NK-92 treated with Interleukin-12 subunit alpha and Interleukin-12 subunit beta, amount 100 ng/mL, for 24 hours (cell line): ENCODE measurements around the gene ZMYND10.

Source experiments
- DNase-seq: peaks from one replicate; lab custom pipeline; 2025; lab: John Stamatoyannopoulos, UW

ZMYND10 gene

DNA sequence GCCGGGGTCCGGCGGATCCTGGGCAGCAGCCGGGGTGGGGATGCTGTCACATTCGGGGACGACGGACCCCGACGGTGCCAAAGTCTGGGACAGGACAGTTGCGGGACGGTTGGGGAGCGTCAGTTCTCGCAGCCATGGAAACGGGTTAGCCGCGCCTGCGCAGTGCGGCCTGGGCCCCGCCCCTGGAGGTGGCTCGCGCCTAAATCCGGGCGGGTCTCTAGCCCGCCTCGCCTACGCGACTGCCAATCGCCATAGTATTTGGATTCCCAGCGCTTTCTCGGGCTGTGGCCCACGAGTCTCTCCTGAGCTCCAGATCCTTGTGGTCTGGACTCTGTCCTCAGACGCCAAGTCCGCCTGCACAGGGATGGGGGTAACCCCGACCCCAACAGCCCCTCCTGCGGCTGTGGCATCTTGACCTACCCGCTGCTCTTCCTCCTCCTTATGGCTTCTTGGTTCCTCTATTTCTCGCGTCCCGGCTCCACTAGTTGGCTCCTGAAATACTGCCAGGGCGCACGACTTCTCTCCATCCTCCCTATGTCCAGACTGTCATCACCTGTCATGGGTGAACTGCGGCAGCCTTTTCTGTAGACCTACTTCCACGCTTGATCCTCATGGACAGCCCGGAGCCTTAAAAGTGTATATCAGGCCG lies at the start of gene ZMYND10:
Gene ZMYND10, minus strand, starts transcription at position 147 of the 649 bp plus-strand sequence. CDS start 153 bp downstream, outside the sequence.
- no peak for DNase-seq

DNA sequence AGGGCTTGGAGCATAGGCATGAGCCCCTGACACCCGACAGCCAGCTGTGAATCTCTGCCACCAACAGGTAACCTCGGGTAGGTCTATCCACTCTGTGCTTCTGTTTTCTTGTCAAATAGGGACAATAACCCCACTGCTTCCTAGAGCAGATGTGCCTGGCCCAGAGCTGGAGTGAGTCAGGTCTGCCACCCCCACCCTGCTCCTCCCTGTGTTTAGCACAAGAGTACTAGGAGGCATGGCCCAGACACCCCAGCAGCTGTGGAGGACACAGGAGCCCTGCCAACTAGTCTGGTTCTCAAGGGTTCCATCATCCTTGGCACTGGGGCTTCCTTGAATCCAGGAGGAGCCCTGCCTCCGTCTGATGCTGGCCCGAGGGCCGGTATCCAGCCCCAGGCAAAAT lies 47.5 kb upstream of the ZMYND10 start:
- DNase-seq: no peak

DNA sequence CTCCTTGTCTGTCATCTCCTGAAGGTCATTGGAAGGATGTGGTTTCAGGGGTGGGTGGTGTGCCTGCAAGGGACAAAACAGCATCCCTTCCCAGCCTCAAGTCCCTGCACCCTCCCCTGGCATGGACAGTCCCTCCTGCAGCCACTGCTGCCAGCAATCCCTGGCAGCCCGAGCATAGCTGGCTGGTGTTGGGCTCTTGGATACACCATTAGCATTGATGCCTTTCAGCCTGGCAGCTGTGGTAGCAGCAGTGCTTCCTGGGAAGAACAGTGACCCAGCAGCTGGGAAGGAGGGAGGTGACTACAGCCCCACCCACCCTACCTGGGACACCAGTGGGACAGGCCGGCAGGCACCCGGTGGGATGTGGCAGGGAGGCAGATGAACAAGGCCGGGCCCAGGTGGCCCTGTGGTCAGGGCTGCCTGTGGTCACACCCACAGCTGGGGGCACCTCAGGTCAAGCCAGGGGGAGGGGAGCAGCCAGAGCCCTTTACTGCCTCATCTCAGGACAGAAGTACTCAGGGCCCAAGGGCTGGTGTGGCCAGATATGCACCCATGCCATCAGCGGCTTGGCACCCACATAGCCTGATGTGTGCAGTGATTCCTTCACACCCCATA lies 46.7 kb upstream of the ZMYND10 start:
- DNase-seq: no peak

DNA sequence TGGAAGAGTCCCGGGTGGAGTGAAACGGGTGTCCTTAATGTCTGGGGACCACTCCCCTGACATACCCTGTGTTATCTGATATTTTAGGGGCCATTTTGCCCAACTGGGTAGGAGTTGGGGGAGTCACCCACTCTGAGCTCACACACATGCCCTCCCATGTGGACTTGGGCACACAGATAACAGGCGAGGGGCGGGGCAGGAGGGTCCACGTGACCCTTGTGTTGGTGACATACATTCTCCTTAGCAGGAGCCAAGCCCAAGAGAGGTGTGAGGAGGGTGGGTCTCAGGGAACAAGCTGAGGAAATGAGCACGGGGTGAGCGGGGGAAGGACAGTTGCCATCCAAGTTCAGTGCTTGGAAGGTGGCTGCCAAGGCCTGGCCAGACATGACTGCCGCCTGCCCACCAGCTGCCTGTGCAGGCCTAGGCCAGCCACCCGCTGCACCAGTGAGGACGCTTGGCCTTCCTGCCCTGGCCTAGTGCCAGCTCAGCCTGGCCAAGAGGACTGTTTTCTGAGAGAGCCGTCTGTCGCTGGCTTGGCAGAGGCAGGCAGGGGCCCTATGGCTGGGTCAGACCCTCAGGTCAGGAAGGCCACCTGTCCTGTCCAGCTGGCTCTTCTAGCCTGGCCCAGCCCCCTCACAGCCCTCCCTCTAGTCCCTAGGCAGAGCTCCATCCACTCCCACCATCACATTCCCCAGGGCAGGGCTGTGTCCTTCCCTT lies 45.1 kb upstream of the ZMYND10 start:
- no peak for DNase-seq

DNA sequence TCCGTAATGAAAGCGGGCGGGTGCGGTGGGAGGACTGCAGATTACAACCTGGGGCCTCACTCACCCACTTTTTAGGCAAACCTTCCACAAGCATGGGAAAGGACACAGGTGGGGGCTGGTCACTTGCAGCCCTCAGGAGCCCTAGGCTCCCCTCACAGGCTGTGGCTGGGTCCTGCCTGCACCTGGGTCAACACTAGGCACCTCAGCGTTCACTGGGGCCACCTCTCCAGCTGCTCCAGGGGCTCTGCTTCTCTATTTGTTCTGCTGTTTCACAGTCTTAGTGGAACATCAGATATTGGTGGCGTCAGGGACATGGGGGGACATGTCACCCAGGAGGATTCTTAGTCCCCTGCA lies 43.9 kb upstream of the ZMYND10 start:
- no peak for DNase-seq

DNA sequence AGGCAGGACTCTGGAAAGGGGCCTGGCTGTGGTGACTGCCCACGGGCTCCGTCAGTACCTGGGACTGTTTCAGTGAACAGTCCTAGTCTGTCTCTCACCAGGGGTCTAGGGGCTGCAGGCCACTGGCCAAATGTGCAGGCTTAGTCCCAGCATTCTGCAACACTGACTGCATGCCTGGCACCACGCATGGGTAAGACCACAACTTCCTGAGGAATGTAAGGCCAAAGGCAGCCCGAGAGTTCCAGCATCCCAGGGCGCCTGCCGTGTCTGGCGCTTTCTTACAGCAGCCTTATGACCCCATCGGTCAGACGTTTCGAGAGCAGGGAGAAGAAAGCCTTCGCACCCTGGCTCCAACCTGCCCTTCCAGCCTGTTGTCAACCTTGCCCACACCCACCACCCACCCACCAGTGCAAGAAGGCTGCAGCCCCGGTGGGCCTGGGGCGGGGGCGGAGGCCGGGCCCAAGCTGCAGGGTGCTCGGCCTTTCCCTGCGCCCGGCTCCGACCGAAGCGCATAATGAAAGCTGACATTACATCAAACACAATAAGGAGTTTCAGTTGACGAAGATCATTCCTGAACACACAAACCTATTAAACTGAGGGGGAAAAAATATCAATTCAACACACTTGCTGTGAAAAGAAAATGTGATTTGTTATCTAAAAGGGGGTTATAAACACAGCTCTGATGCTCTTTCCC lies 43.3 kb upstream of the ZMYND10 start:
- no peak for DNase-seq

DNA sequence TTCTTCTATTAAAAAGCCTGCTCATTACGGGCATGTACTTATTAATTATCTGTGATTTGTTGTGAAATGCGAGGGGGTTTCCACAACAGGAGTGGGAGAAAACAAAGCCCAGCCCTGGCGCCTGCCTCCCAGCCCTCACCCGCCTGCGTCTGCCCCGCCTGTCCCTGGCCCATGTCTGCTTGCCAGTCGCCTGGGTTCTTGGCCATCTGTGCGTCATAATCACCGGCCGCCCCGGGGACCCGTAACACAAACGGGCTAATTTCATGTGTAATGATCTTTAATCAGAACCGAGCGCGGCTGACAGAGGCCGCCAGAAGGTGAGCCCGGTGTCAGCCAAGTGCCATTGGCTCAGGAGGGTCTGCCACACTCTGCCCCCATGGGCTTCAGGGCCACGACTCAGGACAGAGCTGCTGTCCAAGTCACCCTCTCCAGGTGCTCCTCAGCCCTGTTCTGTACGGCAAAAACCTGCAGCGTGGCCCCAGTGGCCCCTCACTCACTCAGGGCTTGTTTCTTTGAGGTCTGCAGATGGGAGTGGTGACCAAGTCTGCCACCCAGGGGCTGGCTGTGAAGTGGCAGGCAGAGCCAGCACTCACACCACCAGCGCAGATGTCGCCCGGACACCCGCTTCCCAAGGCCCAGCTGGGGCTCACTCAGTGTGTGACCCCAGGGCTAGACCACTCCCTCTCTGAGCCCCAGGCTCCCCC lies 42.6 kb upstream of the ZMYND10 start:
- DNase-seq: no peak

DNA sequence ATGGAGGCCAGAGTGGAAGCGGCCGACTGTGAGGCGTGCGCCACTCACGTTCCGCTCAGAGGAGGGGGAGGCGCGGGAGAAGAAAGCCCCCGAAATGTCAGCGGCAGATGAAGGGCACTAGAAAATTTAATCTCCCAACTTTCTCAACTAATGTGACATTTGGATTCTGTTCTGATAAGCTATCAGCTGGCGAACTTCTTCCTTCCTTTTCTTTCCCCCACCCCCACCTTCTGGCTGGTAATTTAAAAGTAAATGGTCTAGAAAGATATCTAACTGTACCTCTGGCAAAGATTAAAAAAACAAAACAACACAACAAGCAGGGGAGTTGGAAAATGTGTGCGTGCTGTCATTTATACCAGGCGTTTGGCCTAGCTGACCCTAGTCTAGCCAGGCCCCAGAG lies 40.2 kb upstream of the ZMYND10 start:
- no peak for DNase-seq

DNA sequence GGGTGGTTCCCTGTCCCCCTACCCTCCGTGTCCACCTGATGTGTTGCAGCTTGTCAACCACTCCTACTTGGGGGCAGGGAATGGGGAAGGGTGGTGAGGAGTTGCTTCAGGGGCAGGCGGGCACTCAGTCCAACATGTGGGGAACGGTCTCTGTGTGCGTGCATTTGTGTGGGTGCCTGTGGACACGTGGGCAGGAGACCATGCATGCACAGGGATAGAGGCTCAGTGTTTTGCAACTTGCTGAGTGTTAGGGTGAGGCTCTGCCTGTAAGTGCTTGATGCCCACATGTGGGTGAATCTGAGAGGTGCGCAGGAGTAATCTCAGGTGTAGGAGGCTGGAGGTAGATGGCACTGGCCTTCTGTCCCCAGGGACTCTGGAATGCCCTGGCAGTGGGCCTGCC lies 38.2 kb upstream of the ZMYND10 start:
- DNase-seq: no peak

DNA sequence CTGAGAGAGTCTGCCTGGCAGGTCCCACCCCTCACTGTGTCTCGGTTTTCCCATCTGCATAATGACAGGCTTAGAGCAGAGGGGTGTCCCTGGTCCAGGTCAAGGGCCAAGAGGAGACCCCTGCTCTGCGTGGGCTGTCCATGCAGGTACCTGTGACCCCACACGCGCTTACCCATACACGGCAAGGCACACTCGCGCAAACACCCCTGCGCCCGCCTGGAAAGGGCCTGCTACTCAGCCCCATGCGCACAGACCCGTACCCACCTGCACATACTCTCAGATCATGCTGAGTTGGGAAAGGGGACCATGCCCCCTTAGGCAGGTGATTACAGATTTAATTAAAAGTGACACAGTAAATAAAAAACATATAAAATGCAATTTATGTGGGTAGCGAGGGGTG lies 37.2 kb upstream of the ZMYND10 start:
- no peak for DNase-seq

DNA sequence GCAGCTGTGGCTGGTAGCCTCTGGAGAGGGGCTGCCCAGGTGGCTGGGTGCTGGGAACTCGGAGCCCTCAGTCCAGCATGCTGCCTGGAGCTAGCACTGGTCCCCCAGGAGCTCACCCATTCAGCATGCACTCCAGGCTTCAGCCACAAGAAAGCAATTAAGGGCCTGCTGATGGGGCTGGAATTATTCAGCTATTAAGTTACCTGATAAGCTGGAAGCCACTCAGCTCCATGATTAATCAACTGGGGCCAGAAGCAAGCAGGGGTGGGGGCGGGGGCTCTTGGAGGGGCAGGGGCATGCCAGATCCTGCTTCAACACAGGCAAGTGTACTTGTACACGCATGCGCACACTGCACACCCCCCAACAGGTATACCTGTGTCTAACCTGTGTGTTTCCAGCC lies 35.9 kb upstream of the ZMYND10 start:
- DNase-seq: no peak

DNA sequence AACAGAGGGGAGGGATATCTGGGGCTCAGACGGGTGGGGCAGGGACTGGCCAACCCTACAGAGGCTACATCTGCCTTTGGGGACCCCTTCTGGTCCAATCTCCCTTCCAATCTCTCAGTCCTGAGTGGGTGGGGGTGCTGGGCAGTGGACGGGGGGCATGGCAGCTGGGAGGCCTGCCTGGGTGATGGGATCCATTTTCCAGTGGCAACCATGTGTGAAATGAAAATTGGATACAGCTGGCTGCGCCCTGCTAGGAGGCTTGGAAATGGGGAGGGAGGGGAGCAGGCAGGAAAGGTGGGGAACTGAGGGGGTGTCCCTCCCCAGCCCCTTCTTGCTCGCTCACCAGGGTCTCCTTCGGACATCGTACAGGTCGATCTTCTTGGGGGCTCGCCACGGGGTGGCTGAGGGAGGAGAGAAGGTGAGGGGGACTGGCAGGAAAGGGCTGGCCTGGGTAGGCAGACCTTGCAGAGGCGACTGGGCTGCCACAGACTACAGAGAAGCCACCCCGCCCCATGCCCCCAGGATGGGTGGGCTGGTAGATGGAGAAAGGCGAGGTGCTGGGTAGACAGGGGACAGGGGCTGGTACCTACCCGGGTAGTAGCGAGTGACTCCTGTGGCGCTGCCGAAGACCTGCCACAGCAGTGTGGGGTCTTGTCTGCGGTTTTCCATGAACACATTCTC lies 35.0 kb upstream of the ZMYND10 start:
- DNase-seq: no peak

DNA sequence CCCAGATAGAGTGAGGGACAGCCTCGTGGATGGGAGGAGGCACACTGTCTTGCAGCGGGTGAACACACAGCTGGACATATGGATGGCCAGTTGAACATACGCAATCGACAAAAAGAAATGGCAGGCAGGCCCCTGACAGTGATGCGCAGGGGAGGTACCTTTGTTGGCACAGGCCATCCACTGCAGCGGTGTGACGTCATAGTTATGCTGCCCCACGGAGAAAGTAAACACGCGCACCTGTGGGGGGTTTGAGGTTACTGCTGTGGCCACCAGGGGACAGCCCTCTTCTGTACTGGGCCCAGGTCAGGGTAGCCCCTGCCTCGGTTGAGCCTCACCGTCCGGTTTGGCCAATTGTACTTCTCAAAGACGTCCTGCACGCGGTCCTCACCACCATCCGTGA lies 33.2 kb upstream of the ZMYND10 start:
- DNase-seq: no peak

DNA sequence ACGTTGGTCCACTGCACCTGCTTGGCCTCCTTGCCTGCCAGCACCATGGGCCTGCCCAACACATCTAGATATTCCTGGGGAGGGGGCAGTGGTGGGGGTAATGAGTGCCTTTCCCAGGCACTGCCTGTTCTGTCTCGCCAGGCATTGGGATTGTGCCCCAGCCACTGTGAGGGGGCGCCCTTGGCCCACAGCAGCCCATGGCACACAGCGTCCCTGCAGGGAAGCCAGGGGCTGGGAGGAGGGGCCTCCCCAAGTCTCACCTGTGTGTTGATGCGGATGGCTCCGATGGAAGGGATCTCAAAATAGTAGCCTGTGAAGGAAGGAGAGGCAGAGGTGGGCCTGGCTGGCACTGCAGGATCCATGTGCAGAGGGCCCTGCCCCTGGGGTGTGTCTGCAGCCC lies 32.5 kb upstream of the ZMYND10 start:
- no peak for DNase-seq

DNA sequence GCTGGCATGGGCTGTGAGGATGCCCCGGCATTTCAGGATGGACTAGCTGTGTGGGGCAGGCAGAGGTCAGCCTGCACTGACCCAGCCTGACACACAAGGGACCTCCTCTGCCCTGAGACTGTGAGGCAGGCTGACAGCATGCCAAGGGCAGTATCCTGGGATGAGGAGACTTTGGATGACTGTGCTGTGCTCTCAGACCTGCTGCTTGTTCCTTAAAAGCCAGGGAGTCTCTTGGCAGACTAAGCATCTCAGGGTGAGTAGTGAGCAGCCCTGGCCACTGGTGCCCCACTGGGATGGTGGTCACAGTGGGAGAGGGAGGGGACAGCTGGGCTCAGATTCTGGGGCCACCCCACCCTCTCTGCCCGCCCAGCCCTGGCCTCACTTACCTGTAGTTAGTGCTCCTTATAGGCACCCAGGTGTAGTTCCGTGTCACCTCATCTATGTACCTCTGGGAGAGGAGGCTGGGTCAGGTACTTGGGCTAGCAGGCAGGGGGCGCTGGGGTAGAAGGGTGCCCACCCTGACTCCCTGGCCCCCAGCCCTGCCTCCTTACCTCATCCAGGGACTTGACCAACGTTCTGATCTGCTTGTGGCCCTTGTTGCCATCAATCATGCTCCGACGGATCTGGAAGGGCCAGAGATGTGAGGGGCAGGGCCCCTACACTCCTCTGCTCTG lies 29.9 kb upstream of the ZMYND10 start:
- DNase-seq: no peak

DNA sequence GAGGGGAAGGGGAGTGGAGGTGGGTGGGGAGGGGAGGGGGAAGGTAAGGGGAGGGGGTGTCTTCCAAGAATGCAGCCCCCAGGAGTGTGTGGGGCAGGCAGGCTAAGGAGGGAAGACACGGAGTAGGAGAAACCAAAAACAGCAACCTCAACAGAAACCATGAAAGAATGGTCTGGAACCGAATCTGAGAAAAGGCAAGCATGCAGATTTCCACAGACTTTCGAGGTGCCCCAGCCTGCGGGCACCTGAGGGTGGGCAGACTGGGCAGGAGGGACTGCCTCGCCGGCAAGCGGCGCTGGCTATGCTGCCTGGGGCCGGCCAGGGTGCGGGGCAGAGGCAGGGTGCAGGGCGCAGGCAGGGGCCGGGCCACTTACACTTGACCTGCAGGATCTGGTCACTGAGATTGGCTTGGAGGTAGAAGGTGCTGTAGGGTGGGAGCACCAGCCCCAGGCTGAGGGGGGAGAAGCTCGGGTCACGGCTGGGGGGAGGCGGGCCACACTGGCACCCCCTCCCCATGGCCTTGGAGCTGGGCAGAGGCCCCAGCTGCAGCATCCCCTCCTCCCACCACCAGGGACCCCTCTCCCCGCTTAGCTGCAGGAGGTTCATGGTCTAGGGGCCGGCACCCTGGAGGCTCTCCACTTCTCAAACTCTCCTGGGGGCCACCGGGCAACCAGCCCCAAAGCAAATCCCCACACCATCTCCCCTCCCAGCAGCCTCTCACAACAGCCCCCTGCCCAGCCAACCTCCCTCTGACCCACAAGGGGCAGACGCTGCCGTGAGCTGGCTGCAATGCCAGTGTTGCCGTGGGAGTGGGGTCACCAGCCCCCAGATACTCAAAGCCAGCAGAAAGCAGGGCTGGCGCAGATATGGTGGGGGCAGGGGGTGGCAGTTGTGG lies 29.1 kb upstream of the ZMYND10 start:
- no peak for DNase-seq

DNA sequence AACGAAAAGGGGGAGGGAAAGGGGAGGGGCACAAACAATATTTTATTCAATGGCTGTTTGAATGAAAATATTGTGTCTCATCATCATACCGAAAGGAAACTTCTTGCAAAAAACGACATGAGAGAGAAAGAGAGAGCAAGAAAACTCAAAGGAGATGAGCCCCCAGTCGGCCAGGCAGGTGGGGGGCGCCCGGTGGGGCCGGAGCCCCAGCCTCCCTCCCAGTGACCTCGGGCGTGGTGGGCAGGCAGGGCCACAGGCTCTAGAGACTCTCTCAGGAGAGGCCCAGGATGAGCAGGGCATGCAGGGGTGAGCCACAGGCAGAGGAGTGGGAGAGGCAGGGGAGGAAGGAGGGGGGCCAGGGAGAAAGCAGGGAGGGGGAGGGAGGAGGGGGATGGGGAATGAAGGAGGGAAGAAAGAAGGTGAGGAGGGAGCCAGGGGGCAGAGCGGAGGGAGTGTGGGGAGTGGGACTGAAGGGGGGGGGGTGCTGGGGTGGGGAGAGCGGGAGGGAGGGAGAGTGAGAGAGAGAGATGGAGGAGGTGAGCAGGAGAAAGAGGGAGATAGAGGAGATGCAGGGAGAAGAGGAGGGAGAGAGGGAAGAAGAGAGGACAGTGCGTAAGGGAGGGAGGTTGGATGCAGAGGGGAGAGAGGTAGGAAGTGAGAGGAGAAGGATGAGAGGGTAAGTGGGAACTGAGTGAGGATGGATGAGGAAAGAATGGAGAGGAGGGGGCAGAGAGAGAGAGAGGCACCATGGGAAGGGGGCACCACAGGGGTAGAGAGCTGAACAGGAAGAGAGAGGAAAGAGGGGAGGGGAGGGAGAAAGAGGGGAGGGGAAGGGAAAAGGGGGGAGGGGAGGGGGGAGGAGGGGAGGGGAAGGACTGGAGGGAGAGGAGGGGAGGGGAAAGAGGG lies 27.9 kb upstream of the ZMYND10 start:
- DNase-seq: no peak

DNA sequence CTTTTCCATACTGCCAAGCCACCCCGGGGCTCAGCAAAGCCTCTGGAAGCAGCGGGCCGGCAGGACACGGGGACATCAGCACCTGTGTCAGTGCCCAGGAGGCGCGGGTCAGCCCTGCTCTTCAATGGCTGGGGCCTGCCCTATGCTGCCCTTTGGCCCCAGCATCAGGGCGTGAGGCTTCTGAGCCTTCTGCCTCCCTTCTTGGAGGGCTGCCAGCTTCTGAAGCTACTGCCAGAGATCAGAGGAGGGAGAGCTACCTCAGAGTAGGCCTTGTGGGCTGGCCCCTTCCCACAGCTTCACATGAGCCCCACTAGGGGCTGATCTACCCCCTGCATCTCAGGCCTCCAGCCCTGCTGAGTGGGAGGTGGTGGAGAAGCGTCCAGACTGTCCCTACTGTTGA lies 26.8 kb upstream of the ZMYND10 start:
- no peak for DNase-seq

DNA sequence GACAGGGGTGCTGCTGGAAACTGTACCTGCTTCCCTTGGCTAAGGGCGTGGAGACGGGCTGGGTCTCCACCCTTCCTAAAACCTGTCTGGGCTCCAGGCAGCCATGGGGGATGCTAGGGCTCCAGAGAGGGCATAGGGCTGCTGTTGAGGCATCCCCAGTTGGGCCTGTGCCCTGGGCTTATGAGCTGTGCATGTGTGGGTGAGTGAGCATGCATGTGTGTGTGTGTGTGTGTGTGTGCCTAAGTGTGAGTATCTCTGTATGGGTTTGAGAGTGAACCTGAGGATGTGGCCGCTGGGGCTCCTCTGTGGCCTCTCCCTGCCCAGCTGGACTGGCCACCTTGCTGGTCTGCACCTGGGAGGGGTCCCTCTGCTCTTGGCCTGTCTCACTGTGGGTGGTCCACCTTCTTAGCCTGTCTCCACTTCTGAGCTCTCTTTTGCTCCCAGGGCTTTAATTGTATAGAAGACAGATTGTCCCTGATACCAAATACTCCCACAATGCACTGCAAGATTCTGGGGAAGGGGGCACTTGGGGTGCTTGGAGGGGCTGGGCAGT lies 25.7 kb upstream of the ZMYND10 start:
- no peak for DNase-seq
